CD8-positive, alpha-beta memory T cell (primary cell): Measurements from ENCODE around the gene RSPH1. TPM values are rescaled to one million over a fixed set of nuclear protein-coding genes. Genes with fewer than 3 reads are reported as not detected.

Source experiments
- CTCF ChIA-PET: fragments of 350-600 bp; sonication (Branson Sonifier 250); formaldehyde crosslinking; loops from one replicate; lab custom pipeline; 2021; ENCODE audit warnings: antibody characterized with exemption; lab: Charles Lee
- POLR2A ChIA-PET: fragments of 350-600 bp; sonication (Branson Sonifier 250); formaldehyde crosslinking; loops from one replicate; lab custom pipeline; 2021; ENCODE audit warnings: antibody characterized with exemption; lab: Charles Lee
- DNase-seq, 5 donors: peaks; one replicate each; pipeline versions ENCODE4 v3.0.0 to v3.0.0-alpha.2; 2020 to 2022; ENCODE audit warnings: mixed read lengths in 1 of 5
- H3K27ac ChIP-seq: one replicate; pipeline ENCODE4 v1.7.0; 2013; ENCODE audit warnings: low read depth, mild to moderate bottlenecking, low read length, moderate library complexity
- H3K27me3 ChIP-seq: 2 replicates; pipeline ENCODE4 v1.7.0; 2013; ENCODE audit warnings: low read length, mild to moderate bottlenecking; ENCODE audit not compliant: insufficient read depth, poor library complexity, severe bottlenecking
- H3K36me3 ChIP-seq: 2 replicates; pipeline ENCODE4 v1.7.0; 2013; ENCODE audit warnings: mild to moderate bottlenecking, low read length, moderate library complexity; ENCODE audit not compliant: insufficient read depth
- H3K4me1 ChIP-seq: 2 replicates; pipeline ENCODE4 v1.7.0; 2013; ENCODE audit warnings: mild to moderate bottlenecking, low read length, moderate library complexity; ENCODE audit not compliant: insufficient read depth
- H3K4me3 ChIP-seq: 2 replicates; pipeline ENCODE4 v1.7.0; 2013; ENCODE audit warnings: mild to moderate bottlenecking, low read length
- H3K9me3 ChIP-seq: 2 replicates; pipeline ENCODE4 v1.7.0; 2013; ENCODE audit warnings: mild to moderate bottlenecking, low read length
- H3K27ac Mint-ChIP-seq, 8 donors: one replicate each; pipeline ENCODE4 v1.8.0; 2020 to 2021; ENCODE audit warnings: mixed read lengths in 8 of 8, mild to moderate bottlenecking in 6 of 8, inconsistent platforms in 3 of 8, moderate library complexity in 3 of 8
- H3K27me3 Mint-ChIP-seq, 2 donors: one replicate each; pipeline ENCODE4 v1.8.0; 2020 to 2021; ENCODE audit warnings: mixed read lengths in 2 of 2, mild to moderate bottlenecking in 1 of 2, moderate library complexity in 1 of 2
- H3K36me3 Mint-ChIP-seq, 3 donors: one replicate each; pipeline ENCODE4 v1.8.0; 2020 to 2021; ENCODE audit warnings: mixed read lengths in 3 of 3, inconsistent platforms in 1 of 3, mild to moderate bottlenecking in 1 of 3
- H3K4me1 Mint-ChIP-seq, 3 donors: one replicate each; pipeline ENCODE4 v1.8.0; 2020 to 2021; ENCODE audit warnings: mixed read lengths in 3 of 3, inconsistent platforms in 1 of 3, mild to moderate bottlenecking in 1 of 3
- H3K4me3 Mint-ChIP-seq, 7 donors: one replicate each; pipeline ENCODE4 v1.8.0; 2020 to 2021; ENCODE audit warnings: mixed read lengths in 7 of 7, mild to moderate bottlenecking in 6 of 7, moderate library complexity in 4 of 7, inconsistent platforms in 2 of 7
- H3K9me3 Mint-ChIP-seq, 5 donors: one replicate each; pipeline ENCODE4 v1.8.0; 2020 to 2022; ENCODE audit warnings: mixed read lengths in 5 of 5, mild to moderate bottlenecking in 3 of 5, moderate library complexity in 2 of 5, inconsistent platforms in 1 of 5
- polyA plus RNA-seq: library from polyadenylated mRNA; unstranded; fragments of 300-500 nt; fragmentation: Illumina TruSeq; gene quantifications from one replicate; pipeline ENCODE4 v1.2.3, GENCODE V29; 2021
- total RNA-seq, 2 experiments: library from RNA; stranded (reverse); gene quantifications; one replicate each; pipeline ENCODE4 v1.2.3, GENCODE V29; 2021

RSPH1 gene
- total RNA-seq (not detected), polyA plus RNA-seq (not detected)

- POLR2A ChIA-PET: interaction anchor here (0.6 kb wide), 1 partner anchor 17 kb away, joined by 3 read pairs; the partner anchor contains the start of gene SLC37A1
- peaks cover 0 to 15% of the 10 kb centered on the region in 2 donors for H3K27me3 Mint-ChIP-seq
- H3K4me3 ChIP-seq: peak within 1 kb of the TSS; percentile 70
Observed at GRCh38 chr21:42496120-42496838, at the start of gene RSPH1. Gene RSPH1 (minus strand): TSS chr21:42496224. CDS start chr21:42496186, 38 bp downstream.

GRCh38 chr21:42545745-42546144 lies 49.7 kb upstream of the RSPH1 start:
- no peak overlapping the region for H3K4me3 Mint-ChIP-seq

More at GRCh38 chr21:42496120-42496838, at the start of gene RSPH1:
- Mint-ChIP-seq H3K4me3 (peak within 1 kb of the TSS; percentile 85 to 93 (median 87)), H3K9me3 (no peaks in the 10 kb centered on the region), H3K4me1 (peaks cover 14 to 17% (median 16%) of the 10 kb centered on the region in 3 donors), H3K36me3 (peaks cover 0 to 2% (median 0%) of the 10 kb centered on the region in 3 donors), H3K27ac (peak within 1 kb of the TSS; percentile 88 to 98 (median 95))
- CTCF ChIA-PET: interaction anchor here (1.3 kb wide), 1 partner anchor 115 kb away, joined by 3 read pairs; no protein-coding TSS in a partner anchor
- Histone ChIP-seq H3K27me3 (no peaks in the 10 kb centered on the region), H3K4me1 (peaks cover 13% of the 10 kb centered on the region), H3K27ac (peak within 1 kb of the TSS; percentile 71), H3K36me3 (no peaks in the 10 kb centered on the region), H3K9me3 (no peaks in the 10 kb centered on the region)
- peak; percentile 99 to 100 (median 99) for DNase-seq

GRCh38 chr21:42545317-42545716 lies 49.3 kb upstream of the RSPH1 start:
- POLR2A ChIA-PET: no interaction called here
- Mint-ChIP-seq H3K36me3 (peaks cover 13 to 91% (median 28%) of the 10 kb centered on the region in 3 donors), H3K27ac (peak overlapping the region in 4 of 8 donors; percentile 26 to 70 (median 37)), H3K27me3 (no peaks in the 10 kb centered on the region), H3K4me1 (peaks cover 0 to 9% (median 9%) of the 10 kb centered on the region in 3 donors), H3K9me3 (no peaks in the 10 kb centered on the region), H3K4me3 (peak overlapping the region in 1 of 7 donors; percentile 15)
- H3K4me3 ChIP-seq: no peak overlapping the region
- H3K9me3 ChIP-seq: no peaks in the 10 kb centered on the region
- peaks cover 4% of the 10 kb centered on the region for H3K4me1 ChIP-seq
- no peaks in the 10 kb centered on the region for H3K27me3 ChIP-seq
- CTCF ChIA-PET: no interaction called here
- peaks cover 8% of the 10 kb centered on the region for H3K36me3 ChIP-seq
- DNase-seq: no peak
- peak overlapping the region; percentile 70 for H3K27ac ChIP-seq

More at GRCh38 chr21:42545745-42546144, 49.7 kb upstream of the RSPH1 start:
- DNase-seq: no peak
- no peak overlapping the region for H3K4me3 ChIP-seq
- H3K36me3 Mint-ChIP-seq: peaks cover 13 to 90% (median 26%) of the 10 kb centered on the region in 3 donors
- peaks cover 8% of the 10 kb centered on the region for H3K36me3 ChIP-seq
- ChIA-PET POLR2A (no interaction called here), CTCF (no interaction called here)
- H3K9me3 Mint-ChIP-seq: no peaks in the 10 kb centered on the region
- H3K9me3 ChIP-seq: no peaks in the 10 kb centered on the region
- no peaks in the 10 kb centered on the region for H3K27me3 Mint-ChIP-seq
- peak overlapping the region in 1 of 8 donors; percentile 36 for H3K27ac Mint-ChIP-seq
- no peaks in the 10 kb centered on the region for H3K27me3 ChIP-seq
- H3K4me1 ChIP-seq: peaks cover 4% of the 10 kb centered on the region
- peaks cover 0 to 9% (median 9%) of the 10 kb centered on the region in 3 donors for H3K4me1 Mint-ChIP-seq
- peak overlapping the region; percentile 70 for H3K27ac ChIP-seq

- no peak for DNase-seq
- H3K27ac Mint-ChIP-seq: peak overlapping the region in 1 of 8 donors; percentile 50
- H3K36me3 ChIP-seq: peaks cover 8% of the 10 kb centered on the region
- H3K9me3 ChIP-seq: no peaks in the 10 kb centered on the region
- no peaks in the 10 kb centered on the region for H3K27me3 ChIP-seq
- peaks cover 13 to 92% (median 25%) of the 10 kb centered on the region in 3 donors for H3K36me3 Mint-ChIP-seq
- peaks cover 0 to 9% (median 9%) of the 10 kb centered on the region in 3 donors for H3K4me1 Mint-ChIP-seq
- peaks cover 4% of the 10 kb centered on the region for H3K4me1 ChIP-seq
- no peaks in the 10 kb centered on the region for H3K9me3 Mint-ChIP-seq
- no peaks in the 10 kb centered on the region for H3K27me3 Mint-ChIP-seq
- ChIA-PET CTCF (no interaction called here), POLR2A (no interaction called here)
- no peak overlapping the region for H3K4me3 ChIP-seq
- H3K4me3 Mint-ChIP-seq: no peak overlapping the region
- H3K27ac ChIP-seq: peak overlapping the region; percentile 70
Observed at GRCh38 chr21:42544544-42544943, 48.5 kb upstream of the RSPH1 start.

- CTCF ChIA-PET: no interaction called here
Observed at GRCh38 chr21:42543106-42543847, 47.3 kb upstream of the RSPH1 start.

GRCh38 chr21:42542596-42542995 lies 46.6 kb upstream of the RSPH1 start:
- H3K4me3 Mint-ChIP-seq: no peak overlapping the region
- peaks cover 12 to 13% (median 12%) of the 10 kb centered on the region in 3 donors for H3K4me1 Mint-ChIP-seq
- ChIA-PET POLR2A (no interaction called here), CTCF (no interaction called here)
- H3K27ac Mint-ChIP-seq: no peak overlapping the region
- no peak overlapping the region for H3K4me3 ChIP-seq
- H3K36me3 Mint-ChIP-seq: peaks cover 7 to 90% (median 23%) of the 10 kb centered on the region in 3 donors
- no peaks in the 10 kb centered on the region for H3K9me3 Mint-ChIP-seq
- DNase-seq: no peak
- H3K36me3 ChIP-seq: peaks cover 4% of the 10 kb centered on the region
- no peaks in the 10 kb centered on the region for H3K27me3 Mint-ChIP-seq
- no peak overlapping the region for H3K27ac ChIP-seq
- H3K4me1 ChIP-seq: peaks cover 4% of the 10 kb centered on the region
- H3K9me3 ChIP-seq: no peaks in the 10 kb centered on the region
- H3K27me3 ChIP-seq: no peaks in the 10 kb centered on the region

More at GRCh38 chr21:42543106-42543847, 47.3 kb upstream of the RSPH1 start:
- Mint-ChIP-seq H3K4me1 (peaks cover 5 to 11% (median 9%) of the 10 kb centered on the region in 3 donors), H3K27me3 (no peaks in the 10 kb centered on the region), H3K9me3 (no peaks in the 10 kb centered on the region), H3K27ac (peak overlapping the region in 1 of 8 donors; percentile 35), H3K36me3 (peaks cover 9 to 90% (median 21%) of the 10 kb centered on the region in 3 donors), H3K4me3 (no peak overlapping the region)
- Histone ChIP-seq H3K9me3 (no peaks in the 10 kb centered on the region), H3K4me1 (peaks cover 4% of the 10 kb centered on the region), H3K27ac (peak overlapping the region; percentile 70), H3K4me3 (no peak overlapping the region), H3K36me3 (peaks cover 4% of the 10 kb centered on the region), H3K27me3 (no peaks in the 10 kb centered on the region)
- POLR2A ChIA-PET: no interaction called here
- no peak for DNase-seq

- H3K9me3 Mint-ChIP-seq: no peaks in the 10 kb centered on the region
- H3K4me1 Mint-ChIP-seq: peaks cover 13 to 16% (median 14%) of the 10 kb centered on the region in 3 donors
- POLR2A ChIA-PET: no interaction called here
Observed at GRCh38 chr21:42542196-42542595, 46.2 kb upstream of the RSPH1 start.

More at GRCh38 chr21:42542196-42542595, 46.2 kb upstream of the RSPH1 start:
- Histone ChIP-seq H3K27ac (no peak overlapping the region), H3K9me3 (no peaks in the 10 kb centered on the region), H3K27me3 (no peaks in the 10 kb centered on the region), H3K36me3 (peaks cover 4% of the 10 kb centered on the region), H3K4me3 (no peak overlapping the region), H3K4me1 (peaks cover 4% of the 10 kb centered on the region)
- CTCF ChIA-PET: no interaction called here
- no peak overlapping the region for H3K4me3 Mint-ChIP-seq
- no peak for DNase-seq
- H3K27me3 Mint-ChIP-seq: no peaks in the 10 kb centered on the region
- H3K27ac Mint-ChIP-seq: no peak overlapping the region
- H3K36me3 Mint-ChIP-seq: peaks cover 7 to 90% (median 23%) of the 10 kb centered on the region in 3 donors
